Adrenal gland (tissue), 12 donors: ENCODE measurements around the gene VSIG10L2. TPM values are rescaled to one million over a fixed set of nuclear protein-coding genes. Genes with fewer than 3 reads are reported as not detected.

Source experiments
- DNase-seq, 7 donors: peaks; one replicate each; pipeline ENCODE4 v3.0.0-alpha.2; 2019 to 2020
- H3K27ac ChIP-seq, 5 donors: fragments of 200-600 bp; sonication (generic) in 4 of 5; 1 replicate in 3 of 5; 2 replicates in 2 of 5; pipeline versions ENCODE4 v1.5.1 to v1.8.0; 2016 to 2020; ENCODE audit warnings: mild to moderate bottlenecking in 1 of 5
- H3K27me3 ChIP-seq: fragments of 200-600 bp; 2 replicates; pipeline ENCODE4 v1.8.0; 2021
- H3K36me3 ChIP-seq, 2 donors: fragments of 200-600 bp; replicated peaks in 1 of 2; 1 replicate in 1 of 2; 2 replicates in 1 of 2; pipeline versions ENCODE4 v1.5.1 to v1.8.0; 2018 to 2022
- H3K4me1 ChIP-seq, 2 donors: fragments of 200-600 bp; replicated peaks in 1 of 2; 1 replicate in 1 of 2; 2 replicates in 1 of 2; pipeline versions ENCODE4 v1.5.1 to v1.8.0; 2018 to 2021
- H3K4me3 ChIP-seq, 4 donors: fragments of 200-600 bp; sonication (generic) in 3 of 4; one replicate each; pipeline ENCODE4 v1.5.1; 2016 to 2018
- H3K9me3 ChIP-seq, 3 donors: fragments of 200-600 bp; sonication (generic) in 1 of 3; replicated peaks in 1 of 3; 1 replicate in 2 of 3; 2 replicates in 1 of 3; pipeline versions ENCODE4 v1.5.1 to v1.8.0; 2016 to 2021
- CTCF ChIP-seq, 6 experiments: fragments of 450-650 bp in 4 of 6; fragments of 200-600 bp in 2 of 6; sonication (generic) in 1 of 6; IDR thresholded peaks; 1 replicate in 5 of 6; 2 replicates in 1 of 6; pipeline versions ENCODE4 v1.5.1 to v1.8.0; 2016 to 2021; ENCODE audit warnings: antibody characterized with exemption in 6 of 6, mild to moderate bottlenecking in 2 of 6, moderate library complexity in 1 of 6
- POLR2A ChIP-seq, 2 donors: fragments of 450-650 bp; IDR thresholded peaks; one replicate each; pipeline ENCODE4 v1.6.1; 2017; ENCODE audit warnings: antibody characterized with exemption in 2 of 2, mild to moderate bottlenecking in 2 of 2, moderate library complexity in 1 of 2
- WGBS, 4 donors: extraction: QIAGEN DNeasy Blood & Tissue Kit in 2 of 4; methylation state at CpG; one replicate each; pipeline versions ENCODE4 v1.1.5 to v1.1.7; 2013 to 2017; 5-methylcytosine and 5-hydroxymethylcytosine counted together
- intact Hi-C, 2 donors: fragments of 100-400 bp; cut with DNase I; formaldehyde crosslinking; loops; one replicate each; pipeline versions ENCODE4 v1.14.1 to v1.15.0; 2022 to 2023
- polyA plus RNA-seq, 3 donors: library from polyadenylated mRNA; stranded (reverse); fragments of 200-250 nt in 2 of 3; fragments of 350-450 nt in 1 of 3; fragmentation: Illumina TruSeq in 1 of 3; extraction: RNeasy Lipid Tissue Mini Kit (QIAGEN cat#74804) in 1 of 3; gene quantifications; one replicate each; pipeline ENCODE4 v1.2.3, GENCODE V29; 2013 to 2014
- total RNA-seq, 9 donors: library from RNA; depleted of rRNA in 4 of 9; stranded (reverse); fragments of >200 nt in 4 of 9; fragments of 120-200 nt in 1 of 9; fragmentation: NEBNext Ultra II Directional in 1 of 9; extraction: Animal tissue kit (Norgen Biotek cat#: 25700) in 1 of 9; gene quantifications; one replicate each; pipeline versions ENCODE4 v1.1.0 to v1.2.4, GENCODE V29; 2013 to 2023
- donor health status: healthy with polysubstance abuse.
- donor health status: Bipolar disorder and iron deficiency.
- donor health status: DM: yes; HTN: yes; CAD: no.
- donor health status: DM: no; HTN: no; CAD: no.
- donor health status: DM: no; HTN: no; CAD: no.
- donor health status: DM: yes; HTN: yes; CAD: no.

Gene VSIG10L2
- total and polyA plus RNA-seq, 12 donors: 0.08 to 0.44 TPM; not detected in 10

GRCh38 chr11:125943661-125944349, 2.0 kb upstream of the VSIG10L2 start:
- intact Hi-C loops: loop anchor here (5.0 to 10.0 kb wide), 2 partner anchors 241 to 248 kb away; no protein-coding TSS in a partner anchor

GRCh38 chr11:125944350-125945010, 1.4 kb upstream of the VSIG10L2 start:
- H3K4me1 ChIP-seq: no peaks in the 10 kb centered on the region
- H3K27me3 ChIP-seq: no peaks in the 10 kb centered on the region
- H3K36me3 ChIP-seq: no peaks in the 10 kb centered on the region
- no peaks in the 10 kb centered on the region for H3K9me3 ChIP-seq
- intact Hi-C loops: loop anchor here (5.0 to 10.0 kb wide), 2 partner anchors 240 to 248 kb away; no protein-coding TSS in a partner anchor
- H3K27ac ChIP-seq: no peak overlapping the region
- H3K4me3 ChIP-seq: no peak overlapping the region
- WGBS, 4 donors: 74 to 83% (median 78%) methylated on average over 12 to 13 of the region's 13 CpGs
- TF ChIP-seq CTCF (IDR thresholded peaks at IDR 0.05) (no peak), POLR2A (IDR thresholded peaks at IDR 0.05) (no peak)
- peak in 1 of 7 donors; percentile 13 for DNase-seq

More at GRCh38 chr11:125943661-125944349, 2.0 kb upstream of the VSIG10L2 start:
- Histone ChIP-seq H3K9me3 (no peaks in the 10 kb centered on the region), H3K4me3 (no peak overlapping the region), H3K4me1 (no peaks in the 10 kb centered on the region), H3K27ac (no peak overlapping the region), H3K36me3 (no peaks in the 10 kb centered on the region), H3K27me3 (no peaks in the 10 kb centered on the region)
- peak in 1 of 7 donors; percentile 6 for DNase-seq
- TF ChIP-seq POLR2A (IDR thresholded peaks at IDR 0.05): no peak
- no peak for TF ChIP-seq CTCF (IDR thresholded peaks at IDR 0.05)
- 79 to 92% (median 88%) methylated on average over 8 to 9 of the region's 9 CpGs for WGBS, 4 donors

- H3K27me3 ChIP-seq: no peaks in the 10 kb centered on the region
- H3K4me1 ChIP-seq: no peaks in the 10 kb centered on the region
- H3K4me3 ChIP-seq: no peak overlapping the region
- TF ChIP-seq POLR2A (IDR thresholded peaks at IDR 0.05): no peak
- peak in 1 of 7 donors; percentile 21 for DNase-seq
- H3K36me3 ChIP-seq: no peaks in the 10 kb centered on the region
- H3K9me3 ChIP-seq: no peaks in the 10 kb centered on the region
- intact Hi-C loops: loop anchor here in 1 of 2 donors (10.0 kb wide), 1 partner anchor 240 kb away; no protein-coding TSS in a partner anchor
- H3K27ac ChIP-seq: no peak overlapping the region
- 71 to 73% (median 72%) methylated on average over 13 to 15 of the region's 15 CpGs for WGBS, 4 donors
Observed at GRCh38 chr11:125945011-125945796, 640 bp upstream of the VSIG10L2 start.

GRCh38 chr11:125946712-125947418, 1.0 kb downstream of the VSIG10L2 start:
- 90 to 95% (median 91%) methylated on average over 10 to 14 of the region's 14 CpGs for WGBS, 4 donors
- no peaks in the 10 kb centered on the region for H3K9me3 ChIP-seq
- peaks cover 0 to 3% of the 10 kb centered on the region in 2 donors for H3K4me1 ChIP-seq
- DNase-seq: peak in 1 of 7 donors; percentile 37
- no peak overlapping the region for H3K27ac ChIP-seq
- H3K4me3 ChIP-seq: no peak overlapping the region
- H3K27me3 ChIP-seq: no peaks in the 10 kb centered on the region
- intact Hi-C loops: loop anchor here in 1 of 2 donors (10.0 kb wide), 1 partner anchor 238 kb away; no protein-coding TSS in a partner anchor
- no peak for TF ChIP-seq CTCF (IDR thresholded peaks at IDR 0.05)
- TF ChIP-seq POLR2A (IDR thresholded peaks at IDR 0.05): no peak
- no peaks in the 10 kb centered on the region for H3K36me3 ChIP-seq
